Measurements from ENCODE around the gene COX4I1. TPM values are rescaled to one million over a fixed set of nuclear protein-coding genes. Genes with fewer than 3 reads are reported as not detected.

COX4I1 gene
- total RNA-seq, 1 donor = 297 TPM

GRCh38 chr16:85808926-85809325 is 9.4 kb downstream of the COX4I1 start:
- Histone ChIP-seq H3K36me3 (ENCODE audit: insufficient read depth, low read length) (peaks cover 30% of the 10 kb centered on the region), H3K4me1 (ENCODE audit: insufficient read depth, low read length) (no peaks in the 10 kb centered on the region), H3K79me2 (ENCODE audit: insufficient read depth, low read length) (no peaks in the 10 kb centered on the region), H3K4me2 (ENCODE audit: insufficient read depth, low read length) (no peak overlapping the region), H3K27me3 (ENCODE audit: insufficient read depth, low read length) (peaks cover 23% of the 10 kb centered on the region), H3K9me3 (ENCODE audit: low read depth, low read length) (no peaks in the 10 kb centered on the region), H3K27ac (ENCODE audit: low read depth, low read length) (no peak overlapping the region), H2AFZ (ENCODE audit: low read length) (no peak overlapping the region), H3K4me3 (ENCODE audit: insufficient read depth, low read length) (no peak overlapping the region), H4K20me1 (ENCODE audit: insufficient read depth, low read length) (peaks cover 4% of the 10 kb centered on the region)
- DNase-seq (ENCODE audit: insufficient read length, low spot score, missing footprints) = no peak
- no peak for TF ChIP-seq CTCF (IDR thresholded peaks at IDR 0.05; ENCODE audit: extremely low read depth, low read depth, low read length)

- H3K9me3 ChIP-seq (ENCODE audit: low read depth, low read length) = no peaks in the 10 kb centered on the region
- H3K27ac ChIP-seq (ENCODE audit: low read depth, low read length) = no peak overlapping the region
- no peak for DNase-seq (ENCODE audit: insufficient read length, low spot score, missing footprints)
- no peak overlapping the region for H2AFZ ChIP-seq (ENCODE audit: low read length)
- H3K4me2 ChIP-seq (ENCODE audit: insufficient read depth, low read length) = no peak overlapping the region
- H3K27me3 ChIP-seq (ENCODE audit: insufficient read depth, low read length) = peaks cover 27% of the 10 kb centered on the region
- no peak for TF ChIP-seq CTCF (IDR thresholded peaks at IDR 0.05; ENCODE audit: extremely low read depth, low read depth, low read length)
- H3K4me1 ChIP-seq (ENCODE audit: insufficient read depth, low read length) = no peaks in the 10 kb centered on the region
- H3K36me3 ChIP-seq (ENCODE audit: insufficient read depth, low read length) = peaks cover 26% of the 10 kb centered on the region
- H4K20me1 ChIP-seq (ENCODE audit: insufficient read depth, low read length) = peaks cover 2% of the 10 kb centered on the region
- H3K79me2 ChIP-seq (ENCODE audit: insufficient read depth, low read length) = no peaks in the 10 kb centered on the region
- H3K4me3 ChIP-seq (ENCODE audit: insufficient read depth, low read length) = no peak overlapping the region
Measured at GRCh38 chr16:85809645-85810044, 10.2 kb downstream of the COX4I1 start.

GRCh38 chr16:85810097-85810741 is 10.7 kb downstream of the COX4I1 start:
- H3K4me2 ChIP-seq (ENCODE audit: insufficient read depth, low read length) = no peak overlapping the region
- peaks cover 2% of the 10 kb centered on the region for H4K20me1 ChIP-seq (ENCODE audit: insufficient read depth, low read length)
- TF ChIP-seq CTCF (IDR thresholded peaks at IDR 0.05; ENCODE audit: extremely low read depth, low read depth, low read length) = no peak

GRCh38 chr16:85810742-85811115 is 11.2 kb downstream of the COX4I1 start:
- H3K4me3 ChIP-seq (ENCODE audit: insufficient read depth, low read length) = no peak overlapping the region
- H3K27ac ChIP-seq (ENCODE audit: low read depth, low read length) = no peak overlapping the region
- H2AFZ ChIP-seq (ENCODE audit: low read length) = no peak overlapping the region
- H3K4me2 ChIP-seq (ENCODE audit: insufficient read depth, low read length) = no peak overlapping the region
- no peaks in the 10 kb centered on the region for H4K20me1 ChIP-seq (ENCODE audit: insufficient read depth, low read length)
- H3K27me3 ChIP-seq (ENCODE audit: insufficient read depth, low read length) = peaks cover 27% of the 10 kb centered on the region
- no peaks in the 10 kb centered on the region for H3K9me3 ChIP-seq (ENCODE audit: low read depth, low read length)
- H3K4me1 ChIP-seq (ENCODE audit: insufficient read depth, low read length) = no peaks in the 10 kb centered on the region
- H3K36me3 ChIP-seq (ENCODE audit: insufficient read depth, low read length) = peaks cover 15% of the 10 kb centered on the region
- no peaks in the 10 kb centered on the region for H3K79me2 ChIP-seq (ENCODE audit: insufficient read depth, low read length)
- no peak for DNase-seq (ENCODE audit: insufficient read length, low spot score, missing footprints)
- no peak for TF ChIP-seq CTCF (IDR thresholded peaks at IDR 0.05; ENCODE audit: extremely low read depth, low read depth, low read length)

More at GRCh38 chr16:85810097-85810741, 10.7 kb downstream of the COX4I1 start:
- H3K4me1 ChIP-seq (ENCODE audit: insufficient read depth, low read length) = no peaks in the 10 kb centered on the region
- no peaks in the 10 kb centered on the region for H3K79me2 ChIP-seq (ENCODE audit: insufficient read depth, low read length)
- no peak overlapping the region for H3K4me3 ChIP-seq (ENCODE audit: insufficient read depth, low read length)
- no peak overlapping the region for H3K27ac ChIP-seq (ENCODE audit: low read depth, low read length)
- H3K36me3 ChIP-seq (ENCODE audit: insufficient read depth, low read length) = peaks cover 20% of the 10 kb centered on the region
- H3K9me3 ChIP-seq (ENCODE audit: low read depth, low read length) = no peaks in the 10 kb centered on the region
- DNase-seq (ENCODE audit: insufficient read length, low spot score, missing footprints) = no peak
- peaks cover 27% of the 10 kb centered on the region for H3K27me3 ChIP-seq (ENCODE audit: insufficient read depth, low read length)
- H2AFZ ChIP-seq (ENCODE audit: low read length) = no peak overlapping the region
